ENCODE data around the gene SLC25A45.

SLC25A45 gene

GRCh38 chr11:65383778-65384177 is 1.3 kb upstream of the SLC25A45 start:
- DNase-seq = no peak

GRCh38 chr11:65382804-65383368 is 440 bp upstream of the SLC25A45 start:
- no peak for DNase-seq

- no peak for DNase-seq
These were observed 772 bp downstream of the SLC25A45 start for GRCh38 chr11:65381716-65382032.

- no peak for DNase-seq
These were observed 1.9 kb downstream of the SLC25A45 start for GRCh38 chr11:65380460-65381119.

GRCh38 chr11:65379698-65380459 is 2.6 kb downstream of the SLC25A45 start:
- DNase-seq = no peak

GRCh38 chr11:65378928-65379638 is 3.4 kb downstream of the SLC25A45 start:
- DNase-seq = no peak

- no peak for DNase-seq
These were observed 4.1 kb downstream of the SLC25A45 start for GRCh38 chr11:65378208-65378927.

- no peak for DNase-seq
These were observed 4.7 kb downstream of the SLC25A45 start for GRCh38 chr11:65377777-65378176.

GRCh38 chr11:65377036-65377435 is 5.4 kb downstream of the SLC25A45 start:
- DNase-seq = no peak

GRCh38 chr11:65376138-65376713 is 6.2 kb downstream of the SLC25A45 start:
- DNase-seq = no peak

GRCh38 chr11:65375012-65375411 is 7.4 kb downstream of the SLC25A45 start:
- DNase-seq = no peak

GRCh38 chr11:65373839-65374580 is 8.4 kb downstream of the SLC25A45 start:
- no peak for DNase-seq

- no peak for DNase-seq
These were observed 11.8 kb downstream of the SLC25A45 start for GRCh38 chr11:65370659-65371049.

- peak; percentile 89 for DNase-seq
These were observed 16.1 kb downstream of the SLC25A45 start for GRCh38 chr11:65366340-65366773.

GRCh38 chr11:65363770-65364169 is 18.7 kb downstream of the SLC25A45 start:
- peak; percentile 35 for DNase-seq

GRCh38 chr11:65362966-65363365 is 19.5 kb downstream of the SLC25A45 start:
- DNase-seq = no peak

GRCh38 chr11:65362320-65362931 is 20.0 kb downstream of the SLC25A45 start:
- DNase-seq = peak; percentile 70

- no peak for DNase-seq
These were observed 24.5 kb downstream of the SLC25A45 start for GRCh38 chr11:65357856-65358356.

GRCh38 chr11:65356394-65356972 is 26.0 kb downstream of the SLC25A45 start:
- DNase-seq = no peak

- DNase-seq = no peak
These were observed 26.6 kb downstream of the SLC25A45 start for GRCh38 chr11:65355776-65356393.

Data from hematopoietic multipotent progenitor cell treated with erythropoietin and hydrocortisone succinate and interleukin-3 and kit ligand, for 8 days (in vitro differentiated cells).